Measurements from ENCODE around the gene ZNF527. TPM values are rescaled to one million over a fixed set of nuclear protein-coding genes. Genes with fewer than 3 reads are reported as not detected.

The ZNF527 gene
- 4.1 TPM in 2 replicates for total RNA-seq

DNA sequence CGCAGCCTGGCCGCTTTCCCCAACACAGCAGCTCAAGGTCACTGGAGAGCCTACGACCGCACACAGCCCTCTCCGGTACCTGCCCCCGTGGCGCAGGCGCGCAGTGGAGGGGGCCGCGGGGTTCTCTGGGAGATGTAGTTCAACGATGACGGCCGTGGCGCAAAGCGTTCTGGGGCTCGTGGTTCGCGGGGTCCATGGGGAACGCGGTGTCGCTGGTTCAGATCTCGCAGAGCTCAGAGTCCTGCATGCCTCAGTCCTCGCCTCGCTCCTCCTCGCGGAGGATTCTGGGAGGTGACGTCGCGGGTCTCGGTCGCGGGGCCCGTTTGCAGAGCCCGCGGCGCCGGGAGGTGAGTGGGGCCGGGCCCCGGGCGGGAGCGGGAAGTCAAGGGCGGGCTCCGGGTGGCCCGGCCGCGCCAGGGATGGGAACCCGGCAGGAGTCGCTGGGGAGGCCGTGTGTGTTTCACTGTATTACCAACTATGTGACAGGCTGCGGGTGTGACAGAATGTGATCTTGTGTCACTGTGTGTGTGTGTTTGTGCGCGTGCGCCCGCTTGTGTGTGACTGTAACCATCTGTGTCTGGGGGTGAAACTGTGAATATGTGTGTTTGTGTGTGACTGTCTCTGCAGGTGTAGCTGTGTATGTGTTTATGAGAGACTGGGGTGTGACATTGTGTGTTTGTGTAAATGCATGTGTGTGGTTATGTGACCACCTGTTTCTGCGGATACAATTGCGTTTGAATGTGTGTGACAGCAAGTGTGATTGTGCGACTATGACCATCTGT, at the start of gene ZNF527:
ZNF527 (plus strand) TSS at position 220 of the 782 bp plus-strand sequence. CDS start 3,100 bp downstream, outside the sequence.

Other genes starting within 250 kb of the ZNF527 start
- 8.2 and 8.7 TPM in 2 replicates for gene ZNF585A, start 198.4 kb upstream of the ZNF527 start, total RNA-seq
- gene ZNF585B, start 160.6 kb upstream of the ZNF527 start, total RNA-seq: 17.0 and 20.3 TPM in 2 replicates
- gene ZNF383, start 152.9 kb upstream of the ZNF527 start, total RNA-seq: 5.5 and 6.0 TPM in 2 replicates
- 5.9 and 7.1 TPM in 2 replicates for gene ZNF569, start 96.3 kb downstream of the ZNF527 start, total RNA-seq
- 8.4 and 9.0 TPM in 2 replicates for gene ZNF570, start 98.3 kb downstream of the ZNF527 start, total RNA-seq
- 1.1 and 1.8 TPM in 2 replicates for gene ZNF793, start 135.8 kb downstream of the ZNF527 start, total RNA-seq
- gene ZNF571, start 223.7 kb downstream of the ZNF527 start, total RNA-seq: 2.7 and 5.6 TPM in 2 replicates
- 0.28 and 1.2 TPM in 2 replicates for gene ZNF540, start 223.8 kb downstream of the ZNF527 start, total RNA-seq